B cell (primary cell): Measurements from ENCODE around the gene RPS15. TPM values are rescaled to one million over a fixed set of nuclear protein-coding genes. Genes with fewer than 3 reads are reported as not detected.

Source experiments
- ATAC-seq: fragments of 200-7000 bp; cut with Tn5 transposase; one replicate; pipeline ENCODE4 v1.10.0; 2021; ENCODE audit warnings: low read depth, mild to moderate bottlenecking, moderate number of reproducible peaks, moderate library complexity
- CTCF ChIA-PET: fragments of 350-600 bp; sonication (Branson Sonifier 250); formaldehyde crosslinking; loops from one replicate; lab custom pipeline; 2021; ENCODE audit warnings: antibody characterized with exemption, inconsistent platforms; lab: Charles Lee
- POLR2A ChIA-PET: fragments of 350-600 bp; sonication (Branson Sonifier 250); formaldehyde crosslinking; loops from one replicate; lab custom pipeline; 2021; ENCODE audit warnings: antibody characterized with exemption; lab: Charles Lee
- DNase-seq: peaks from one replicate; pipeline ENCODE4 v3.0.0; 2013
- H2AFZ ChIP-seq: 2 replicates; pipeline ENCODE4 v1.6.1; 2012; ENCODE audit warnings: mild to moderate bottlenecking, low read depth, low read length; ENCODE audit not compliant: insufficient read depth, poor library complexity, severe bottlenecking
- H3K27ac ChIP-seq, 2 donors: 1 replicate in 1 of 2; 2 replicates in 1 of 2; pipeline ENCODE4 v1.5.1; 2012 to 2013; ENCODE audit warnings: low read length in 2 of 2, mild to moderate bottlenecking in 2 of 2, moderate library complexity in 1 of 2
- H3K27me3 ChIP-seq, 4 experiments: fragments of 200-600 bp in 1 of 4; sonication (generic) in 1 of 4; replicated peaks in 1 of 4; 1 replicate in 2 of 4; 2 replicates in 2 of 4; pipeline versions ENCODE4 v1.6.1 to v1.7.0; 2013 to 2016; ENCODE audit warnings: low read length in 3 of 4, mild to moderate bottlenecking in 2 of 4, mixed read lengths in 1 of 4, moderate library complexity in 1 of 4; ENCODE audit not compliant: insufficient read depth in 4 of 4, control insufficient read depth in 3 of 4; ENCODE audit errors: control extremely low read depth in 1 of 4
- H3K36me3 ChIP-seq, 2 experiments: replicated peaks in 1 of 2; 1 replicate in 1 of 2; 2 replicates in 1 of 2; pipeline versions ENCODE4 v1.6.1 to v1.7.1; 2013; ENCODE audit warnings: low read length in 1 of 2; ENCODE audit not compliant: insufficient read depth in 2 of 2, control insufficient read depth in 1 of 2; ENCODE audit errors: control extremely low read depth in 1 of 2, extremely low read depth in 1 of 2
- H3K4me1 ChIP-seq, 2 donors: fragments of 200-600 bp in 1 of 2; sonication (generic) in 1 of 2; 1 replicate in 1 of 2; 2 replicates in 1 of 2; pipeline versions ENCODE4 v1.5.1 to v1.6.1; 2013 to 2017; ENCODE audit warnings: low read length in 2 of 2; ENCODE audit not compliant: control insufficient read depth in 2 of 2, insufficient read depth in 2 of 2
- H3K4me2 ChIP-seq: replicated peaks from 2 replicates; pipeline ENCODE3; 2012; ENCODE audit warnings: mild to moderate bottlenecking, low read depth, low read length; ENCODE audit not compliant: poor library complexity, severe bottlenecking
- H3K4me3 ChIP-seq, 5 experiments: fragments of 200-600 bp in 1 of 5; sonication (generic) in 1 of 5; 1 replicate in 3 of 5; 2 replicates in 2 of 5; pipeline versions ENCODE4 v1.5.1 to v1.7.0; 2011 to 2016; ENCODE audit warnings: low read length in 4 of 5, mild to moderate bottlenecking in 4 of 5, low read depth in 2 of 5, control low read depth in 1 of 5, moderate library complexity in 1 of 5; ENCODE audit not compliant: insufficient read depth in 1 of 5; ENCODE audit errors: control extremely low read depth in 1 of 5, extremely low read depth in 1 of 5
- H3K79me2 ChIP-seq: fragments of 200-600 bp; sonication (generic); one replicate; pipeline ENCODE4 v1.6.0; 2016; ENCODE audit warnings: low read length; ENCODE audit not compliant: control insufficient read depth, insufficient read depth
- H3K9ac ChIP-seq: fragments of 200-600 bp; sonication (generic); 2 replicates; pipeline ENCODE4 v1.6.1; 2017; ENCODE audit warnings: mild to moderate bottlenecking, low read length, moderate library complexity
- H3K9me3 ChIP-seq, 3 donors: one replicate each; pipeline versions ENCODE4 v1.6.1 to v1.7.1; 2013; ENCODE audit warnings: low read length in 2 of 3; ENCODE audit not compliant: control insufficient read depth in 2 of 3, insufficient read depth in 1 of 3; ENCODE audit errors: control extremely low read depth in 1 of 3
- H4K20me1 ChIP-seq: 2 replicates; pipeline ENCODE4 v1.6.0; 2012; ENCODE audit warnings: mild to moderate bottlenecking, low read length; ENCODE audit not compliant: insufficient read depth, control insufficient read depth, poor library complexity, severe bottlenecking
- H3K27ac Mint-ChIP-seq: one replicate; pipeline ENCODE4 v1.8.0; 2021; ENCODE audit warnings: mixed read lengths
- H3K27me3 Mint-ChIP-seq: one replicate; pipeline ENCODE4 v1.8.0; 2021; ENCODE audit warnings: mixed read lengths
- H3K4me1 Mint-ChIP-seq: one replicate; pipeline ENCODE4 v1.8.0; 2021; ENCODE audit warnings: mixed read lengths
- H3K4me3 Mint-ChIP-seq: one replicate; pipeline ENCODE4 v1.8.0; 2021; ENCODE audit warnings: mixed read lengths
- H3K9me3 Mint-ChIP-seq: one replicate; pipeline ENCODE4 v1.8.0; 2022; ENCODE audit warnings: mixed read lengths; ENCODE audit not compliant: insufficient read depth
- CTCF ChIP-seq: fragments of 200-600 bp; IDR thresholded peaks from one replicate; pipeline ENCODE4 v1.8.0; 2022; ENCODE audit warnings: antibody characterized with exemption, mild to moderate bottlenecking
- EZH2 ChIP-seq: IDR thresholded peaks from 2 replicates; pipeline ENCODE4 v1.6.1; 2012; ENCODE audit warnings: borderline replicate concordance, low read depth, mild to moderate bottlenecking, moderate library complexity, low read length; ENCODE audit not compliant: insufficient read depth, poor library complexity, severe bottlenecking
- WGBS: methylation state at CpG from one replicate; pipeline ENCODE4 v1.1.5; 2013; ENCODE audit warnings: missing lambda C conversion rate; ENCODE audit not compliant: insufficient coverage; 5-methylcytosine and 5-hydroxymethylcytosine counted together
- intact Hi-C: fragments of 100-400 bp; cut with micrococcal nuclease; formaldehyde crosslinking; loops from one replicate; pipeline ENCODE4 v1.10.0; 2022
- polyA plus RNA-seq: library from polyadenylated mRNA; depleted of rRNA; stranded (reverse); fragments of >200 nt; gene quantifications from 2 replicates; pipeline ENCODE4 v1.2.3, GENCODE V29; 2012
- total RNA-seq, 2 donors: library from RNA; stranded (reverse); fragments of 120-200 nt in 1 of 2; gene quantifications; 1 replicate in 1 of 2; 2 replicates in 1 of 2; pipeline versions ENCODE4 v1.2.3 to v1.2.4, GENCODE V29; 2013 to 2022

Gene RPS15
- total and polyA plus RNA-seq, 2 donors (not counting 1 experiment from before 2014, with no cell fraction given): 1,520 to 6,007 TPM

GRCh38 chr19:1447944-1448343, 9.7 kb downstream of the RPS15 start:
- peaks cover 0 to 68% (median 43%) of the 10 kb centered on the region in 4 experiments for H3K27me3 ChIP-seq
- H3K27ac Mint-ChIP-seq: no peak overlapping the region
- no peak overlapping the region for H3K4me2 ChIP-seq
- no peak overlapping the region for H3K9ac ChIP-seq
- ChIA-PET CTCF (no interaction called here), POLR2A (interaction anchor here (0.6 kb wide), 1 partner anchor 32 kb away, joined by 3 read pairs; no protein-coding TSS in a partner anchor)
- peaks cover 34% of the 10 kb centered on the region for H3K27me3 Mint-ChIP-seq
- no peak overlapping the region for H3K27ac ChIP-seq
- DNase-seq (no peak), ATAC-seq (no peak)
- no peaks in the 10 kb centered on the region for H3K79me2 ChIP-seq
- 87% methylated on average over 9 of the region's 9 CpGs for WGBS
- peaks cover 34% of the 10 kb centered on the region for H4K20me1 ChIP-seq
- no peak overlapping the region for H2AFZ ChIP-seq
- TF ChIP-seq EZH2 (no peak), CTCF (no peak)
- H3K36me3 ChIP-seq: no peaks in the 10 kb centered on the region
- no peaks in the 10 kb centered on the region for H3K9me3 Mint-ChIP-seq
- intact Hi-C loops: no loop called here
- peak overlapping the region; percentile 39 for H3K4me3 Mint-ChIP-seq
- peaks cover 19 to 33% of the 10 kb centered on the region in 2 donors for H3K4me1 ChIP-seq
- no peak overlapping the region for H3K4me3 ChIP-seq
- peaks cover 29% of the 10 kb centered on the region for H3K4me1 Mint-ChIP-seq
- peaks cover 0 to 29% (median 0%) of the 10 kb centered on the region in 3 donors for H3K9me3 ChIP-seq

DNA sequence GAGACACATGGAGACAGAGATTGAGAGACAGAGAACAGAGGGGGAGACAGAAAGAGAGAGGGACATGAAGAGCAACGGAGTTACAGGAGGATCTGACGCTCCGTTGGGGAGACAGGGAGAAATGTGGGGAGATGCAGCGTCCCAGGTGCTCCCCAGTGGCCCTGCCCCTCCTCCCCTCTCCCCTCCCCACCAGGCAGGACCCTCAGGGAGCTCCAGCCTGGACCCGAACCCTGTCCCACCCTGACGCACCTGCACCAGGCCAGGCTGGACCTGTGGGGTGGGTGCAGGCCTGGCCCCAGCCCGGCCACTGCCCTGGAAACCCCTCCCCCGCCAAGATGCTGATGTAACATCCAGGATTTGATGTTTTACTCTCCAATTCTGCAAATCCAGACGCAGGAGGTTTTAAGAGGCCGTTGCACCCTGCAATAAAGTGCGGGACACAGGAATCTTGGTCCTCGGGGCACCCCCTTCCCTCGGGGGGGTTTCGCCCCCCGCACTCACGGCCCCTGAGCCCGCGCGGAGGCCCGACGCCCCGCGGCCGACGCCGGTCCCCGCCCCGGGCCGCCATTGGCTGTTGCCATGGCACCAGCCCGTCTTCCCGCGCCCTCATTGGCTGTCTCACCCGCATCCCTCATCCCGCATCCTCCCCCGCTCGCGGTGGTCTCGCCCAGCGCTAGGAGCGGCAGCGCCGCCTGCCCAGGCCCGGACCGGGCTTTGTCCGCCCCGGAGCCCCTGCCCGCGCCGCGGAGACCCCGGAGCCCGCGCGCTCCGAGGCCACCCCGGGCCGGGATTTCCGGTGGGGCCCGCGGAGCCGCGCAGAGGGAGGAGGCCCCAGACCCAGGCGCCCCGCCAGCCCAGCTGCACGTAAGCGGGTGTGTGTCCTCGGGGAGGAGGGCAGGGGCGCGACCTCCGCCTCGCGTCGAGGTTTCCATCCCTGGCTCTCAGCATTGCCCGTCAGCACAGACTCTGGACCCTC, 11.6 kb downstream of the RPS15 start, which contains the start of gene APC2:
Gene APC2, plus strand, starts transcription at position 655 of the 976 bp plus-strand sequence. CDS start 2,881 bp downstream, outside the sequence.
- Histone ChIP-seq H3K4me1 (peaks cover 31 to 37% of the 10 kb centered on the region in 2 donors), H3K9ac (no peak within 1 kb of the TSS), H3K27ac (no peak within 1 kb of the TSS), H3K9me3 (peaks cover 0 to 42% (median 0%) of the 10 kb centered on the region in 3 donors), H3K4me2 (peak within 1 kb of the TSS; percentile 65), H3K27me3 (peaks cover 0 to 82% (median 50%) of the 10 kb centered on the region in 4 experiments), H2AFZ (no peak within 1 kb of the TSS), H4K20me1 (peaks cover 24% of the 10 kb centered on the region), H3K79me2 (no peaks in the 10 kb centered on the region), H3K36me3 (no peaks in the 10 kb centered on the region), H3K4me3 (no peak within 1 kb of the TSS)
- TF ChIP-seq CTCF (no peak), EZH2 (peak; percentile 87)
- 4% methylated on average over 65 of the region's 74 CpGs for WGBS
- ATAC-seq (no peak), DNase-seq (peak; percentile 55)
- ChIA-PET POLR2A (no interaction called here), CTCF (no interaction called here)
- intact Hi-C loops: no loop called here
- Mint-ChIP-seq H3K27me3 (peaks cover 38% of the 10 kb centered on the region), H3K9me3 (no peaks in the 10 kb centered on the region), H3K4me1 (peaks cover 32% of the 10 kb centered on the region), H3K27ac (no peak within 1 kb of the TSS), H3K4me3 (peak within 1 kb of the TSS; percentile 33)
